Activated CD8-positive, alpha-beta T cell treated with anti-CD3 and anti-CD28 coated beads for 36 hours (primary cell): ENCODE measurements around the gene MCF2L. TPM values are rescaled to one million over a fixed set of nuclear protein-coding genes. Genes with fewer than 3 reads are reported as not detected.

Experiments
- ATAC-seq: fragments of 200-7000 bp; cut with Tn5 transposase; one replicate; pipeline ENCODE4 v1.10.0; 2021; ENCODE audit warnings: mild to moderate bottlenecking, moderate library complexity
- CTCF ChIA-PET: fragments of 350-600 bp; sonication (Branson Sonifier 250); formaldehyde crosslinking; loops from one replicate; lab custom pipeline; 2021; ENCODE audit warnings: antibody characterized with exemption; lab: Charles Lee
- POLR2A ChIA-PET: fragments of 350-600 bp; sonication (Branson Sonifier 250); formaldehyde crosslinking; loops from one replicate; lab custom pipeline; 2021; ENCODE audit warnings: antibody characterized with exemption; lab: Charles Lee
- DNase-seq: peaks from one replicate; pipeline ENCODE4 v3.0.0-alpha.2; 2020
- H3K27ac Mint-ChIP-seq: one replicate; pipeline ENCODE4 v1.8.0; 2021; ENCODE audit warnings: mild to moderate bottlenecking, mixed read lengths
- H3K27me3 Mint-ChIP-seq: one replicate; pipeline ENCODE4 v1.8.0; 2021; ENCODE audit warnings: mixed read lengths
- H3K36me3 Mint-ChIP-seq: one replicate; pipeline ENCODE4 v1.8.0; 2021; ENCODE audit warnings: low read depth, mixed read lengths
- H3K4me1 Mint-ChIP-seq: one replicate; pipeline ENCODE4 v1.8.0; 2021; ENCODE audit warnings: low read depth, mixed read lengths
- H3K4me3 Mint-ChIP-seq: one replicate; pipeline ENCODE4 v1.8.0; 2021; ENCODE audit warnings: mild to moderate bottlenecking, moderate library complexity, mixed read lengths
- H3K9me3 Mint-ChIP-seq: one replicate; pipeline ENCODE4 v1.8.0; 2021; ENCODE audit warnings: mixed read lengths
- CTCF ChIP-seq: fragments of 200-600 bp; IDR thresholded peaks from one replicate; pipeline ENCODE4 v1.8.0; 2022; ENCODE audit warnings: antibody characterized with exemption, mild to moderate bottlenecking
- intact Hi-C: fragments of 100-400 bp; cut with micrococcal nuclease; formaldehyde crosslinking; loops from one replicate; pipeline ENCODE4 v1.10.0; 2022
- total RNA-seq, 2 experiments: library from RNA; stranded (reverse); gene quantifications; one replicate each; pipeline ENCODE4 v1.2.3, GENCODE V29; 2021

MCF2L gene
- total RNA-seq, 2 experiments from 2014 or later: 7.6 to 8.9 TPM

GRCh38 chr13:112983042-112983305 lies 14.0 kb downstream of the MCF2L start:
- intact Hi-C loops: no loop called here
- Mint-ChIP-seq H3K27ac (no peak overlapping the region), H3K27me3 (no peaks in the 10 kb centered on the region), H3K4me1 (peaks cover 9% of the 10 kb centered on the region), H3K4me3 (no peak overlapping the region), H3K9me3 (no peaks in the 10 kb centered on the region), H3K36me3 (no peaks in the 10 kb centered on the region)
- ChIA-PET POLR2A (interaction anchor here (1.8 kb wide), 1 partner anchor 23 kb away, joined by 4 read pairs; no protein-coding TSS in a partner anchor), CTCF (no interaction called here)
- no peak for DNase-seq
- no peak for TF ChIP-seq CTCF
- ATAC-seq: no peak

- no peaks in the 10 kb centered on the region for H3K36me3 Mint-ChIP-seq
- TF ChIP-seq CTCF: no peak
- ChIA-PET POLR2A (interaction anchor here (1.8 kb wide), 1 partner anchor 23 kb away, joined by 4 read pairs; no protein-coding TSS in a partner anchor), CTCF (no interaction called here)
- peaks cover 9% of the 10 kb centered on the region for H3K4me1 Mint-ChIP-seq
- H3K4me3 Mint-ChIP-seq: no peak overlapping the region
- ATAC-seq (no peak), DNase-seq (no peak)
- no peak overlapping the region for H3K27ac Mint-ChIP-seq
- intact Hi-C loops: no loop called here
- H3K27me3 Mint-ChIP-seq: no peaks in the 10 kb centered on the region
- H3K9me3 Mint-ChIP-seq: no peaks in the 10 kb centered on the region
Measured at GRCh38 chr13:112983428-112984196, 14.6 kb downstream of the MCF2L start.

GRCh38 chr13:112984501-112984900 lies 15.5 kb downstream of the MCF2L start:
- ATAC-seq (no peak), DNase-seq (no peak)
- H3K27me3 Mint-ChIP-seq: no peaks in the 10 kb centered on the region
- H3K4me1 Mint-ChIP-seq: peaks cover 9% of the 10 kb centered on the region
- H3K4me3 Mint-ChIP-seq: no peak overlapping the region
- ChIA-PET CTCF (interaction anchor here (0.7 to 1.2 kb wide), 2 partner anchors 45 to 320 kb away, joined by 3 to 4 read pairs; no protein-coding TSS in a partner anchor), POLR2A (no interaction called here)
- H3K36me3 Mint-ChIP-seq: no peaks in the 10 kb centered on the region
- intact Hi-C loops: no loop called here
- TF ChIP-seq CTCF: no peak
- H3K9me3 Mint-ChIP-seq: no peaks in the 10 kb centered on the region
- H3K27ac Mint-ChIP-seq: no peak overlapping the region

GRCh38 chr13:112984954-112985802 lies 16.2 kb downstream of the MCF2L start:
- DNase-seq: no peak
- no peaks in the 10 kb centered on the region for H3K9me3 Mint-ChIP-seq
- H3K4me3 Mint-ChIP-seq: no peak overlapping the region
- H3K27me3 Mint-ChIP-seq: no peaks in the 10 kb centered on the region
- ChIA-PET CTCF (interaction anchor here (0.7 to 1.2 kb wide), 3 partner anchors 42 to 319 kb away, joined by 3 to 4 read pairs (median 3); no protein-coding TSS in a partner anchor), POLR2A (no interaction called here)
- no peak for ATAC-seq
- TF ChIP-seq CTCF: no peak
- intact Hi-C loops: no loop called here
- H3K27ac Mint-ChIP-seq: no peak overlapping the region
- H3K4me1 Mint-ChIP-seq: peaks cover 5% of the 10 kb centered on the region
- H3K36me3 Mint-ChIP-seq: no peaks in the 10 kb centered on the region
